ENCODE measurements around the gene ARHGAP44. TPM values are rescaled to one million over a fixed set of nuclear protein-coding genes. Genes with fewer than 3 reads are reported as not detected.

ARHGAP44 gene
- total RNA-seq, 4 donors from 2014 or later = 11.2 to 19.7 (median 14.9) TPM

- peaks cover 0 to 5% (median 0%) of the 10 kb centered on the region in 4 donors for H3K4me1 ChIP-seq
- no peak overlapping the region for H3K4me3 ChIP-seq
- TF ChIP-seq POLR2A (IDR thresholded peaks at IDR 0.05) (no peak), CTCF (IDR thresholded peaks at IDR 0.05) (no peak)
- no peaks in the 10 kb centered on the region for H3K27me3 ChIP-seq
- DNase-seq = peak in 1 of 3 donors; percentile 48
- no peaks in the 10 kb centered on the region for H3K9me3 ChIP-seq
- H3K27ac ChIP-seq = peak overlapping the region in 2 of 4 donors; percentile 3 to 36
- no peaks in the 10 kb centered on the region for H3K36me3 ChIP-seq
Observed at GRCh38 chr17:12821376-12821940, 32.2 kb downstream of the ARHGAP44 start.

- Histone ChIP-seq H3K9me3 (peaks cover 0 to 2% (median 0%) of the 10 kb centered on the region in 4 donors), H3K27ac (no peak overlapping the region), H3K4me3 (no peak overlapping the region), H3K36me3 (no peaks in the 10 kb centered on the region), H3K27me3 (no peaks in the 10 kb centered on the region), H3K4me1 (peaks cover 0 to under 1% (median 0%) of the 10 kb centered on the region in 4 donors)
- no peak for DNase-seq
- TF ChIP-seq CTCF (IDR thresholded peaks at IDR 0.05) = no peak
- no peak for TF ChIP-seq POLR2A (IDR thresholded peaks at IDR 0.05)
Observed at GRCh38 chr17:12826431-12826830, 37.1 kb downstream of the ARHGAP44 start.

GRCh38 chr17:12830777-12831247 is 41.5 kb downstream of the ARHGAP44 start:
- TF ChIP-seq CTCF (IDR thresholded peaks at IDR 0.05) (no peak), POLR2A (IDR thresholded peaks at IDR 0.05) (no peak)
- peak overlapping the region in 1 of 4 donors; percentile 9 for H3K4me3 ChIP-seq
- peak overlapping the region in 2 of 4 donors; percentile 29 to 64 for H3K27ac ChIP-seq
- H3K4me1 ChIP-seq = no peaks in the 10 kb centered on the region
- peaks cover 0 to 9% (median 0%) of the 10 kb centered on the region in 4 donors for H3K9me3 ChIP-seq
- DNase-seq = no peak
- no peaks in the 10 kb centered on the region for H3K36me3 ChIP-seq
- H3K27me3 ChIP-seq = no peaks in the 10 kb centered on the region

- H3K9me3 ChIP-seq = peaks cover 0 to 9% (median 0%) of the 10 kb centered on the region in 4 donors
- H3K4me1 ChIP-seq = no peaks in the 10 kb centered on the region
- H3K4me3 ChIP-seq = no peak overlapping the region
- DNase-seq = no peak
- no peak overlapping the region for H3K27ac ChIP-seq
- H3K36me3 ChIP-seq = no peaks in the 10 kb centered on the region
- no peaks in the 10 kb centered on the region for H3K27me3 ChIP-seq
- TF ChIP-seq CTCF (IDR thresholded peaks at IDR 0.05) (no peak), POLR2A (IDR thresholded peaks at IDR 0.05) (no peak)
Observed at GRCh38 chr17:12831839-12832238, 42.5 kb downstream of the ARHGAP44 start.

GRCh38 chr17:12839042-12839441 is 49.7 kb downstream of the ARHGAP44 start:
- Histone ChIP-seq H3K9me3 (no peaks in the 10 kb centered on the region), H3K36me3 (no peaks in the 10 kb centered on the region), H3K27me3 (no peaks in the 10 kb centered on the region), H3K27ac (no peak overlapping the region), H3K4me3 (no peak overlapping the region), H3K4me1 (no peaks in the 10 kb centered on the region)
- no peak for DNase-seq
- TF ChIP-seq CTCF (IDR thresholded peaks at IDR 0.05) = no peak
- TF ChIP-seq POLR2A (IDR thresholded peaks at IDR 0.05) = no peak
